Body of pancreas (tissue), 4 donors: ENCODE results near the gene DIMT1.

Experiments
- POLR2A ChIP-seq, 3 donors: fragments of 450-650 bp; IDR thresholded peaks; one replicate each; pipeline ENCODE4 v1.6.1; 2016; ENCODE audit warnings: antibody characterized with exemption in 3 of 3, mild to moderate bottlenecking in 2 of 3
- TF ChIP-seq, protein P1 (sequence below), 7 experiments: fragments of 450-650 bp in 4 of 7; fragments of 200-600 bp in 3 of 7; sonication (generic) in 3 of 7; IDR thresholded peaks; one replicate each; pipeline ENCODE4 v1.5.1; 2016 to 2019; ENCODE audit warnings: antibody characterized with exemption in 7 of 7

DNA sequence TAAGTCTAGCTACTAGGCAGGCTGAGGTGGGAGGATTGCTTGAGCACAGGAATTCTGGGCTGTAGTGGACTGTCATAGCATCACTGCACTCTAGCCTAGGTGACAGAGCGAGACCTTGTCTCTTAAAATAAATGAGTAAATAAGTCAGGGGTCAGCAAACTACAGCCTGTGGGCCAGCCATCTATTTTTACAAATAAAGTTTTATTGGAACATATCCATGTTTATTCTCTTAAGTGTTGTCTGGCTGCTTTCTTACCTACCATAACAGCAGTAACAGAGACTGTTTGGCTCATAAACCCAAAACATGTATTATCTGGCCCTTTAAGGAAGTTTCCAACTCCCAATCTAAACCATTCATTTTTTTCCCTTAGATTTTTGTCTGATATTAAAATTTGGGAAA, 29.6 kb downstream of the DIMT1 start:
- TF ChIP-seq, protein P1, sequence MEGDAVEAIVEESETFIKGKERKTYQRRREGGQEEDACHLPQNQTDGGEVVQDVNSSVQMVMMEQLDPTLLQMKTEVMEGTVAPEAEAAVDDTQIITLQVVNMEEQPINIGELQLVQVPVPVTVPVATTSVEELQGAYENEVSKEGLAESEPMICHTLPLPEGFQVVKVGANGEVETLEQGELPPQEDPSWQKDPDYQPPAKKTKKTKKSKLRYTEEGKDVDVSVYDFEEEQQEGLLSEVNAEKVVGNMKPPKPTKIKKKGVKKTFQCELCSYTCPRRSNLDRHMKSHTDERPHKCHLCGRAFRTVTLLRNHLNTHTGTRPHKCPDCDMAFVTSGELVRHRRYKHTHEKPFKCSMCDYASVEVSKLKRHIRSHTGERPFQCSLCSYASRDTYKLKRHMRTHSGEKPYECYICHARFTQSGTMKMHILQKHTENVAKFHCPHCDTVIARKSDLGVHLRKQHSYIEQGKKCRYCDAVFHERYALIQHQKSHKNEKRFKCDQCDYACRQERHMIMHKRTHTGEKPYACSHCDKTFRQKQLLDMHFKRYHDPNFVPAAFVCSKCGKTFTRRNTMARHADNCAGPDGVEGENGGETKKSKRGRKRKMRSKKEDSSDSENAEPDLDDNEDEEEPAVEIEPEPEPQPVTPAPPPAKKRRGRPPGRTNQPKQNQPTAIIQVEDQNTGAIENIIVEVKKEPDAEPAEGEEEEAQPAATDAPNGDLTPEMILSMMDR (IDR thresholded peaks at IDR 0.05), result no peak
- no peak for TF ChIP-seq POLR2A (IDR thresholded peaks at IDR 0.05)
